Endothelial cell of umbilical vein (primary cell): Measurements from ENCODE around the gene GSTA5. TPM values are rescaled to one million over a fixed set of nuclear protein-coding genes. Genes with fewer than 3 reads are reported as not detected.
"Not testable (repeated sequence)": the region's sequence is repeated elsewhere in the genome, so short reads cannot be mapped to it uniquely, and the experiment has no call there.

Source experiments
- BruUV-seq: library from RNA; stranded (reverse); fragments of 400-500 nt; replicated peaks from 2 replicates; lab custom pipeline; 2021; lab: Mats Ljungman, UMichigan
- CTCF ChIA-PET: fragments of 300-600, 350-600 bp; sonication (Branson Sonifier 250); formaldehyde crosslinking; loops from one replicate; lab custom pipeline; 2021; ENCODE audit warnings: antibody characterized with exemption, inconsistent platforms; lab: Charles Lee
- POLR2A ChIA-PET: fragments of 300-600, 350-600 bp; sonication (Branson Sonifier 250); formaldehyde crosslinking; loops from one replicate; lab custom pipeline; 2021; ENCODE audit warnings: antibody characterized with exemption, inconsistent platforms; lab: Charles Lee
- DNase-seq: peaks from one replicate; pipeline ENCODE4 v3.0.0-alpha.2; 2011; ENCODE audit warnings: low read depth, low spot score
- FAIRE-seq: peaks from 2 replicates; lab custom pipeline; 2011; peaks lifted over from hg19 to GRCh38; lab: Jason Lieb, UNC
- H2AFZ ChIP-seq: 2 replicates; pipeline ENCODE4 v1.6.0; 2012; ENCODE audit warnings: low read depth, low read length, control low read depth, inconsistent platforms
- H3K27ac ChIP-seq: 2 replicates; pipeline ENCODE4 v1.5.1; 2011; ENCODE audit warnings: low read depth, mild to moderate bottlenecking, control low read depth, low read length, moderate library complexity; ENCODE audit not compliant: insufficient read depth
- H3K27me3 ChIP-seq, 2 experiments: 2 replicates each; pipeline versions ENCODE4 v1.6.0 to v1.6.1; 2011; ENCODE audit warnings: low read length in 2 of 2, mixed read lengths in 1 of 2; ENCODE audit not compliant: control insufficient read depth in 2 of 2, insufficient read depth in 2 of 2
- H3K36me3 ChIP-seq, 2 experiments: 2 replicates in 1 of 2; 3 replicates in 1 of 2; pipeline ENCODE4 v1.5.1; 2011; ENCODE audit warnings: low read length in 2 of 2, mild to moderate bottlenecking in 1 of 2, moderate library complexity in 1 of 2; ENCODE audit not compliant: control insufficient read depth in 2 of 2, insufficient read depth in 2 of 2; ENCODE audit errors: extremely low read depth in 1 of 2
- H3K4me1 ChIP-seq: 3 replicates; pipeline ENCODE4 v1.5.1; 2011; ENCODE audit warnings: mild to moderate bottlenecking, low read length; ENCODE audit not compliant: control insufficient read depth, insufficient read depth; ENCODE audit errors: extremely low read depth
- H3K4me2 ChIP-seq: 2 replicates; pipeline ENCODE4 v1.6.1; 2011; ENCODE audit warnings: low read length, control low read depth, mixed read lengths; ENCODE audit not compliant: insufficient read depth
- H3K4me3 ChIP-seq, 3 experiments: fragments of 200-600 bp in 1 of 3; sonication (generic), shearing (Covaris generic) in 1 of 3; replicated peaks in 1 of 3; 2 replicates each; pipeline ENCODE4 v1.5.1; 2011 to 2016; ENCODE audit warnings: control low read depth in 3 of 3, low read length in 3 of 3, mild to moderate bottlenecking in 2 of 3, inconsistent platforms in 1 of 3, low read depth in 1 of 3, moderate library complexity in 1 of 3; ENCODE audit not compliant: insufficient read depth in 1 of 3
- H3K79me2 ChIP-seq: 2 replicates; pipeline ENCODE4 v1.6.0; 2012; ENCODE audit warnings: low read length, inconsistent platforms; ENCODE audit not compliant: control insufficient read depth, insufficient read depth
- H3K9ac ChIP-seq: replicated peaks from 2 replicates; pipeline ENCODE3; 2011; ENCODE audit warnings: low read length, control low read depth; ENCODE audit not compliant: insufficient read depth; ENCODE audit errors: extremely low read depth
- H3K9me1 ChIP-seq: replicated peaks from 3 replicates; pipeline ENCODE4 v1.6.0; 2011; ENCODE audit warnings: mild to moderate bottlenecking, low read length; ENCODE audit not compliant: control insufficient read depth, insufficient read depth; ENCODE audit errors: extremely low read depth
- H3K9me3 ChIP-seq: replicated peaks from 2 replicates; pipeline ENCODE4 v1.5.1; 2012; ENCODE audit warnings: low read length, inconsistent platforms; ENCODE audit not compliant: control insufficient read depth, insufficient read depth
- H4K20me1 ChIP-seq: replicated peaks from 2 replicates; pipeline ENCODE3; 2011; ENCODE audit warnings: mild to moderate bottlenecking, low read length; ENCODE audit not compliant: control insufficient read depth, insufficient read depth; ENCODE audit errors: extremely low read depth
- EZH2 ChIP-seq: IDR thresholded peaks from 2 replicates; pipeline ENCODE4 v1.6.1; 2012; ENCODE audit warnings: borderline replicate concordance, low read depth, mild to moderate bottlenecking, moderate library complexity, low read length, inconsistent platforms; ENCODE audit not compliant: severe bottlenecking
- FOS ChIP-seq: IDR thresholded peaks from 2 replicates; pipeline ENCODE4 v1.6.1; 2011; ENCODE audit warnings: mild to moderate bottlenecking, low read length, moderate library complexity, borderline replicate concordance; ENCODE audit not compliant: insufficient read depth
- GATA2 ChIP-seq: IDR thresholded peaks from 2 replicates; pipeline ENCODE4 v1.7.0; 2011; ENCODE audit warnings: low read depth, mild to moderate bottlenecking, moderate library complexity, mixed read lengths, low read length; ENCODE audit not compliant: insufficient read length, insufficient read depth
- JUN ChIP-seq: IDR thresholded peaks from 2 replicates; pipeline ENCODE4 v1.6.1; 2011; ENCODE audit warnings: borderline replicate concordance, low read depth; ENCODE audit not compliant: insufficient read length, insufficient read depth
- MAX ChIP-seq: IDR thresholded peaks from 2 replicates; pipeline ENCODE4 v1.6.1; 2011; ENCODE audit not compliant: insufficient read depth, insufficient read length
- MYC ChIP-seq: IDR thresholded peaks from one replicate; pipeline ENCODE4 v1.6.1; 2011; ENCODE audit warnings: mild to moderate bottlenecking, low read depth, low read length
- POLR2A ChIP-seq: IDR thresholded peaks from 2 replicates; pipeline ENCODE4 v1.6.1; 2012; ENCODE audit warnings: low read depth, mild to moderate bottlenecking, control low read depth, low read length
- POLR2AphosphoS5 ChIP-seq: IDR thresholded peaks from 2 replicates; pipeline ENCODE4 v1.6.1; 2012; ENCODE audit warnings: low read depth, mild to moderate bottlenecking, control low read depth, low read length, moderate library complexity; ENCODE audit not compliant: insufficient read depth
- dilution Hi-C: fragments of 300-500 bp; cut with MboI; formaldehyde crosslinking; loops from one replicate; pipeline ENCODE4 v1.15.0; 2019; ENCODE audit warnings: low sequenced_read_pairs; ENCODE audit not compliant: extremely low pct_ligation_motif_present
- intact Hi-C: fragments of 100-400 bp; cut with micrococcal nuclease; formaldehyde crosslinking; loops from one replicate; pipeline ENCODE4 v1.10.0; 2022
- polyA plus RNA-seq, 4 experiments: library from polyadenylated mRNA; depleted of rRNA in 3 of 4; stranded (reverse) in 3 of 4; unstranded in 1 of 4; fragments of >200 nt; gene quantifications; 2 replicates each; pipeline versions ENCODE4 v1.2.1 to v1.2.3, GENCODE V29; 2011 to 2012; ENCODE audit warnings: missing spikeins in 1 of 4
- total RNA-seq: library from RNA; stranded (reverse); gene quantifications from 2 replicates; pipeline ENCODE4 v1.2.3, GENCODE V29; 2021
- TF ChIP-seq, protein P1 (sequence below), 2 donors: IDR thresholded peaks; 1 replicate in 1 of 2; 2 replicates in 1 of 2; pipeline ENCODE4 v1.5.1; 2011; ENCODE audit warnings: low read length in 2 of 2, mild to moderate bottlenecking in 2 of 2, moderate library complexity in 2 of 2, control low read depth in 1 of 2, inconsistent platforms in 1 of 2, low read depth in 1 of 2; ENCODE audit not compliant: insufficient read depth in 1 of 2; ENCODE audit errors: extremely low read depth in 1 of 2

The GSTA5 gene
- total and polyA plus RNA-seq, 2 donors (not counting 3 experiments of a cell fraction or from before 2014, with no cell fraction given) = not detected

- ChIA-PET POLR2A (no interaction called here), CTCF (no interaction called here)
- H3K36me3 ChIP-seq = no peaks in the 10 kb centered on the region
- dilution Hi-C loops = no loop called here
- no peaks in the 10 kb centered on the region for H3K79me2 ChIP-seq
- BruUV-seq = no TSS peak
- TF ChIP-seq POLR2A (no peak), MYC (no peak), FOS (no peak), GATA2 (no peak), POLR2AphosphoS5 (no peak), EZH2 (no peak), MAX (no peak), JUN (no peak)
- TF ChIP-seq, protein P1, sequence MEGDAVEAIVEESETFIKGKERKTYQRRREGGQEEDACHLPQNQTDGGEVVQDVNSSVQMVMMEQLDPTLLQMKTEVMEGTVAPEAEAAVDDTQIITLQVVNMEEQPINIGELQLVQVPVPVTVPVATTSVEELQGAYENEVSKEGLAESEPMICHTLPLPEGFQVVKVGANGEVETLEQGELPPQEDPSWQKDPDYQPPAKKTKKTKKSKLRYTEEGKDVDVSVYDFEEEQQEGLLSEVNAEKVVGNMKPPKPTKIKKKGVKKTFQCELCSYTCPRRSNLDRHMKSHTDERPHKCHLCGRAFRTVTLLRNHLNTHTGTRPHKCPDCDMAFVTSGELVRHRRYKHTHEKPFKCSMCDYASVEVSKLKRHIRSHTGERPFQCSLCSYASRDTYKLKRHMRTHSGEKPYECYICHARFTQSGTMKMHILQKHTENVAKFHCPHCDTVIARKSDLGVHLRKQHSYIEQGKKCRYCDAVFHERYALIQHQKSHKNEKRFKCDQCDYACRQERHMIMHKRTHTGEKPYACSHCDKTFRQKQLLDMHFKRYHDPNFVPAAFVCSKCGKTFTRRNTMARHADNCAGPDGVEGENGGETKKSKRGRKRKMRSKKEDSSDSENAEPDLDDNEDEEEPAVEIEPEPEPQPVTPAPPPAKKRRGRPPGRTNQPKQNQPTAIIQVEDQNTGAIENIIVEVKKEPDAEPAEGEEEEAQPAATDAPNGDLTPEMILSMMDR (IDR thresholded peaks at IDR 0.05; ENCODE audit: extremely low read depth in 1 of 2, insufficient read depth in 1 of 2, low read depth in 1 of 2, low read length in 2 of 2) = no peak
- no peak overlapping the region for H3K4me2 ChIP-seq
- no peaks in the 10 kb centered on the region for H3K9me1 ChIP-seq
- no peak for FAIRE-seq
- no peak for DNase-seq
- H3K9me3 ChIP-seq = no peaks in the 10 kb centered on the region
- H3K9ac ChIP-seq = no peak overlapping the region
- H4K20me1 ChIP-seq = no peaks in the 10 kb centered on the region
- no peak overlapping the region for H3K27ac ChIP-seq
- no peaks in the 10 kb centered on the region for H3K4me1 ChIP-seq
- intact Hi-C loops = loop anchor here (1.0 kb wide), 1 partner anchor 41 kb away; no protein-coding TSS in a partner anchor
- H2AFZ ChIP-seq = no peak overlapping the region
- no peaks in the 10 kb centered on the region for H3K27me3 ChIP-seq
- no peak overlapping the region for H3K4me3 ChIP-seq
Observed at GRCh38 chr6:52786249-52786956, 54.2 kb downstream of the GSTA5 start.

- H3K4me1 ChIP-seq, H3K36me3 ChIP-seq, BruUV-seq, H3K79me2 ChIP-seq, H3K4me3 ChIP-seq, CTCF ChIA-PET, DNase-seq, dilution Hi-C loops, H4K20me1 ChIP-seq, H3K9me3 ChIP-seq, H3K4me2 ChIP-seq, intact Hi-C loops, H2AFZ ChIP-seq, H3K9me1 ChIP-seq, FAIRE-seq, H3K27ac ChIP-seq, H3K9ac ChIP-seq, H3K27me3 ChIP-seq, POLR2A ChIA-PET: not testable (repeated sequence)
Observed at GRCh38 chr6:52782696-52783274, 57.8 kb downstream of the GSTA5 start.
